Esophagus muscularis mucosa (tissue), 4 donors: Measurements from ENCODE around the gene MMP1. TPM values are rescaled to one million over a fixed set of nuclear protein-coding genes. Genes with fewer than 3 reads are reported as not detected.

Experiments used
- DNase-seq: peaks from one replicate; pipeline ENCODE4 v3.0.0-alpha.2; 2017; ENCODE audit errors: extremely low spot score
- H3K27ac ChIP-seq, 4 donors: fragments of 200-600 bp; sonication (generic); replicated peaks in 1 of 4; 1 replicate in 3 of 4; 2 replicates in 1 of 4; pipeline ENCODE4 v1.5.1; 2016 to 2019; ENCODE audit warnings: mild to moderate bottlenecking in 1 of 4
- H3K27me3 ChIP-seq, 4 donors: fragments of 200-600 bp; sonication (generic); one replicate each; pipeline versions ENCODE4 v1.5.1 to v1.6.0; 2016 to 2019
- H3K36me3 ChIP-seq, 4 donors: fragments of 200-600 bp; sonication (generic); one replicate each; pipeline ENCODE4 v1.5.1; 2016 to 2019
- H3K4me1 ChIP-seq, 4 donors: fragments of 200-600 bp; sonication (generic); one replicate each; pipeline ENCODE4 v1.5.1; 2016 to 2019
- H3K4me3 ChIP-seq, 4 donors: fragments of 200-600 bp; sonication (generic); 1 replicate in 2 of 4; 2 replicates in 2 of 4; pipeline ENCODE4 v1.5.1; 2016 to 2019; ENCODE audit warnings: mild to moderate bottlenecking in 4 of 4, moderate library complexity in 1 of 4
- H3K9me3 ChIP-seq, 4 donors: fragments of 200-600 bp; sonication (generic); 1 replicate in 3 of 4; 2 replicates in 1 of 4; pipeline ENCODE4 v1.5.1; 2016 to 2019
- EP300 ChIP-seq: sonication (generic); formaldehyde crosslinking; IDR thresholded peaks from one replicate; pipeline ENCODE4 v1.6.1; 2017; ENCODE audit warnings: antibody characterized with exemption
- POLR2A ChIP-seq: fragments of 450-650 bp; IDR thresholded peaks from one replicate; pipeline ENCODE4 v1.6.1; 2017; ENCODE audit warnings: antibody characterized with exemption, moderate library complexity, mild to moderate bottlenecking, low read depth
- POLR2AphosphoS5 ChIP-seq, 2 donors: sonication (generic); formaldehyde crosslinking; IDR thresholded peaks; one replicate each; pipeline ENCODE4 v1.6.1; 2017; ENCODE audit warnings: antibody characterized with exemption in 2 of 2
- WGBS: methylation state at CpG from one replicate; pipeline ENCODE4 v1.1.5; 2018; 5-methylcytosine and 5-hydroxymethylcytosine counted together
- intact Hi-C: fragments of 100-400 bp; cut with DNase I; formaldehyde crosslinking; loops from one replicate; pipeline ENCODE4 v1.15.1; 2023
- total RNA-seq, 4 donors: library from RNA; depleted of rRNA; stranded (reverse); fragments of >200 nt; gene quantifications; one replicate each; pipeline versions ENCODE4 v1.1.0 to v1.2.1, GENCODE V29; 2016
- TF ChIP-seq, protein P1 (sequence below), 3 experiments: fragments of 200-600 bp in 2 of 3; fragments of 450-650 bp in 1 of 3; sonication (generic) in 2 of 3; IDR thresholded peaks; one replicate each; pipeline ENCODE4 v1.5.1; 2017 to 2019; ENCODE audit warnings: antibody characterized with exemption in 3 of 3, mild to moderate bottlenecking in 2 of 3, moderate library complexity in 1 of 3

The MMP1 gene
- total RNA-seq, 4 donors from 2014 or later, result 0.17 TPM; not detected in 3

- WGBS, result 0% methylated on average over 3 of the region's 3 CpGs
- intact Hi-C loops, result no loop called here
- Histone ChIP-seq H3K27ac (no peak overlapping the region), H3K4me1 (no peaks in the 10 kb centered on the region), H3K27me3 (peaks cover 0 to 7% (median 0%) of the 10 kb centered on the region in 4 donors), H3K36me3 (no peaks in the 10 kb centered on the region), H3K4me3 (no peak overlapping the region), H3K9me3 (no peaks in the 10 kb centered on the region)
- DNase-seq, result no peak
- TF ChIP-seq, protein P1, sequence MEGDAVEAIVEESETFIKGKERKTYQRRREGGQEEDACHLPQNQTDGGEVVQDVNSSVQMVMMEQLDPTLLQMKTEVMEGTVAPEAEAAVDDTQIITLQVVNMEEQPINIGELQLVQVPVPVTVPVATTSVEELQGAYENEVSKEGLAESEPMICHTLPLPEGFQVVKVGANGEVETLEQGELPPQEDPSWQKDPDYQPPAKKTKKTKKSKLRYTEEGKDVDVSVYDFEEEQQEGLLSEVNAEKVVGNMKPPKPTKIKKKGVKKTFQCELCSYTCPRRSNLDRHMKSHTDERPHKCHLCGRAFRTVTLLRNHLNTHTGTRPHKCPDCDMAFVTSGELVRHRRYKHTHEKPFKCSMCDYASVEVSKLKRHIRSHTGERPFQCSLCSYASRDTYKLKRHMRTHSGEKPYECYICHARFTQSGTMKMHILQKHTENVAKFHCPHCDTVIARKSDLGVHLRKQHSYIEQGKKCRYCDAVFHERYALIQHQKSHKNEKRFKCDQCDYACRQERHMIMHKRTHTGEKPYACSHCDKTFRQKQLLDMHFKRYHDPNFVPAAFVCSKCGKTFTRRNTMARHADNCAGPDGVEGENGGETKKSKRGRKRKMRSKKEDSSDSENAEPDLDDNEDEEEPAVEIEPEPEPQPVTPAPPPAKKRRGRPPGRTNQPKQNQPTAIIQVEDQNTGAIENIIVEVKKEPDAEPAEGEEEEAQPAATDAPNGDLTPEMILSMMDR (IDR thresholded peaks at IDR 0.05), result peak in 2 of 3 experiments; percentile 16 to 20
- TF ChIP-seq EP300, result no peak
Measured at GRCh38 chr11:102810950-102811660, 13.1 kb upstream of the MMP1 start.

DNA sequence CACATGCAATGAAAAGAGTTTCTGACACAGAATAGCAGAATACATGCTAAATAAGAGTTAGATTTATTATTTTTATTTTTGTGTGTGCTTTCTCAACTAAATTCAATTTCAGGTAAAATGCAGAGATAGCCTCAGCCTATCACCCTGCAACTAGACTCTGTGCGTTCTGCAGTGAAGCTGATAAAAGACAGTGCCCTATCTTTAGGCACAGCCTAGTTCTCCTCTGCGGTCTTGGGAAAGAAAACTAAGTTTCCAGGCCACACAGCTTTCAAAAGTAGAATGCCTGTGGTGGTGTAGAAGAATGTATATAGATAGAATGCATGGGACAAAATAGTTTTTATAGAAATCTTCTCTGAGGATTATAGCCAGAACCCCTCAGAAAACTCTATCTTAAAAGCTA is 12.0 kb upstream of the MMP1 start:
- Histone ChIP-seq H3K4me3 (no peak overlapping the region), H3K4me1 (no peaks in the 10 kb centered on the region), H3K27ac (no peak overlapping the region), H3K36me3 (no peaks in the 10 kb centered on the region), H3K27me3 (peaks cover 0 to 7% (median 0%) of the 10 kb centered on the region in 4 donors), H3K9me3 (no peaks in the 10 kb centered on the region)
- 87% methylated on average over 2 of the region's 2 CpGs for WGBS
- intact Hi-C loops, result no loop called here
- TF ChIP-seq POLR2A, result no peak
- no peak for TF ChIP-seq EP300
- no peak for TF ChIP-seq POLR2AphosphoS5 (IDR thresholded peaks at IDR 0.05)
- TF ChIP-seq, protein P1 (IDR thresholded peaks at IDR 0.05), result no peak
- no peak for DNase-seq

DNA sequence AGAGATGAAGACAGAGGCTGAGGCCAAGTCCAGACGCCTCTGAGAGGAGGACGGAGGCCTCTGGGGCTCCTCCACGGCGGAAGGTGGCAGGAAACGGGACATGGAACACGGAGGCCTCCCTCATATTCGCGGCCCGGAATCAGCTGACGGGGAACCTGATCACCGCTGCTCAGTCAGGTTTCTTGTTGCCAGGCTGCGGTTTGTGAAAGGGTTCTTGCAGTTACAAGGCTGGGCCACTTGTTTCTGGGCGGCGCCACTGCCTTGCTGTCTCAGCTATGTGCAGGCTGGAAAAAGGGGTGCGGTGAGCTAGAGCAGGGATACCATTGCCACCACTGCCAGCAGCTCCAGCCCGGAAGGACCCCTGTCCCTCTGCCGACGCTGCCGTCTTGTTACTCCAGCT is 10.0 kb upstream of the MMP1 start:
- H3K4me3 ChIP-seq, result no peak overlapping the region
- H3K36me3 ChIP-seq, result no peaks in the 10 kb centered on the region
- WGBS, result 60% methylated on average over 5 of the region's 19 CpGs
- no peak for DNase-seq
- TF ChIP-seq, protein P1 (IDR thresholded peaks at IDR 0.05), result peak in 1 of 3 experiments; percentile 6
- no peak for TF ChIP-seq EP300
- no peak overlapping the region for H3K27ac ChIP-seq
- H3K4me1 ChIP-seq, result no peaks in the 10 kb centered on the region
- H3K9me3 ChIP-seq, result no peaks in the 10 kb centered on the region
- H3K27me3 ChIP-seq, result peaks cover 0 to 7% (median 0%) of the 10 kb centered on the region in 4 donors
- intact Hi-C loops, result no loop called here

GRCh38 chr11:102806296-102806695 is 8.3 kb upstream of the MMP1 start:
- no peaks in the 10 kb centered on the region for H3K9me3 ChIP-seq
- 67% methylated on average over 3 of the region's 3 CpGs for WGBS
- TF ChIP-seq POLR2A (no peak), EP300 (no peak), POLR2AphosphoS5 (IDR thresholded peaks at IDR 0.05) (no peak)
- TF ChIP-seq, protein P1 (IDR thresholded peaks at IDR 0.05), result no peak
- H3K36me3 ChIP-seq, result no peaks in the 10 kb centered on the region
- no peaks in the 10 kb centered on the region for H3K4me1 ChIP-seq
- H3K4me3 ChIP-seq, result no peak overlapping the region
- no peak for DNase-seq
- H3K27me3 ChIP-seq, result peaks cover 0 to 7% (median 0%) of the 10 kb centered on the region in 4 donors
- intact Hi-C loops, result no loop called here
- no peak overlapping the region for H3K27ac ChIP-seq

DNA sequence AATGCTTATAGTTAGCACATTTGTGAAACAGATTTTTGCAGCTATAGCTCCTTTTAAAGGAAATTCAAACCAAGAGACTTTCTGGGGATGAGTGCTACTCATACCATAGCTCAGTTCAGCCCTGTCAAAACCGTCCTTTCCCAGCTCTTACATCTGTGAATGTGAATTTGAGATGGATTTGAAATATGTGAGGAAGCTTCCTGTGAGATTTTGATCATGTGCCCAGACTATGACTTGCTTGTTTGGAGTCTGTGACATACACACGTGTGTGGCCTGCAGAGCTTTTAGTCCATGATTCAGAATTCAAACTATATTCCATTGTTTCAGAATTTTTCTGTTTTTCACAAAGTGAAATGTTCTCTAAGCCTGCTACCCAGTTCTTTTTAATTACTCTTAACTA is 4.4 kb upstream of the MMP1 start:
- DNase-seq, result no peak
- H3K27ac ChIP-seq, result no peak overlapping the region
- 23% methylated on average over 2 of the region's 2 CpGs for WGBS
- H3K27me3 ChIP-seq, result no peaks in the 10 kb centered on the region
- TF ChIP-seq EP300 (no peak), POLR2AphosphoS5 (IDR thresholded peaks at IDR 0.05) (no peak), POLR2A (no peak)
- TF ChIP-seq, protein P1 (IDR thresholded peaks at IDR 0.05), result no peak
- H3K9me3 ChIP-seq, result no peaks in the 10 kb centered on the region
- intact Hi-C loops, result no loop called here
- peaks cover 0 to 3% (median 0%) of the 10 kb centered on the region in 4 donors for H3K4me1 ChIP-seq
- H3K4me3 ChIP-seq, result no peak overlapping the region
- H3K36me3 ChIP-seq, result no peaks in the 10 kb centered on the region
